GOT3 (cell line): ENCODE measurements around the gene ECI1.
A peak's percentile ranks its signal among the peaks of the same experiment; 100 is the strongest.

Source experiments
- DNase-seq: peaks from one replicate; lab custom pipeline; 2025; ENCODE audit warnings: mixed read lengths; lab: John Stamatoyannopoulos, UW

ECI1 gene, protein sequence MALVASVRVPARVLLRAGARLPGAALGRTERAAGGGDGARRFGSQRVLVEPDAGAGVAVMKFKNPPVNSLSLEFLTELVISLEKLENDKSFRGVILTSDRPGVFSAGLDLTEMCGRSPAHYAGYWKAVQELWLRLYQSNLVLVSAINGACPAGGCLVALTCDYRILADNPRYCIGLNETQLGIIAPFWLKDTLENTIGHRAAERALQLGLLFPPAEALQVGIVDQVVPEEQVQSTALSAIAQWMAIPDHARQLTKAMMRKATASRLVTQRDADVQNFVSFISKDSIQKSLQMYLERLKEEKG

DNA sequence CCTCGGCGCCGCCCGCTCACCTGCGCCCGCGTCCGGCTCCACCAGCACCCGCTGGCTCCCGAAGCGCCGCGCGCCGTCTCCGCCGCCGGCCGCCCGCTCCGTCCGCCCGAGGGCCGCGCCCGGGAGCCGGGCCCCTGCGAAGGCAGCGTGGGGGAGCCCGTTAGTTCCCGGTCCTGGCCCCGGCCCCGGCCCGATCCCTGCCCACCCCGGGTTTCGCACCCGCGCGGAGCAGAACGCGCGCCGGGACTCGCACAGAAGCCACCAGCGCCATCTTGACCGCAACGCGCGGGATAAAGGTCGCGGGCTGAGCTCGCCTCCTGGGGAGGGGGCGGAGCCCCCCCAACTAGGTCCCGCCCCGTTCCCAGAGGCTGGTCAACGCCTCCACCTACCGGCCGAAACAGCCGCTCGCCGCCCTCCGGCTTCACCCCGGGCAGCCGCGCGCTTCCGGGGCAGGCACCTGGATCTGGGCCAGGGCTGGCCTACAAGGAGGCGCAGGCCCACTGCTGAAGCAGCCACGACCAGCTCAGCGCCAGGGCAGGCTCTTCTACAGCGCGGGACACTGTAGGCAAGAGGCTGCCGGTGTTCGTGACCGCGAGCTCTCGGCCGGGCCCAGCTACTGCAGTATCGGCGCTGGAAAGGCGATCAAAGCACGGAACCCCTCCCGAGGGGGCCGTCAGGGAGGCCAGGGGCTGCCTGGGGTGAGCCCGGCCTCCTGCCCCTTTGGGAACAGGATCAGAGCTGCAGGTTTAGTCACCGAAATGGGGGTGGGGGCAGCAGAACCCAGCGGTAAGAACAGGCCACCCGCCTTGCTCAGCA lies at the start of gene ECI1:
ECI1 (minus strand) TSS at position 292 of the 816 bp plus-strand sequence; CDS start at position 271, 21 bp downstream.
- DNase-seq, result peak; percentile 90

DNA sequence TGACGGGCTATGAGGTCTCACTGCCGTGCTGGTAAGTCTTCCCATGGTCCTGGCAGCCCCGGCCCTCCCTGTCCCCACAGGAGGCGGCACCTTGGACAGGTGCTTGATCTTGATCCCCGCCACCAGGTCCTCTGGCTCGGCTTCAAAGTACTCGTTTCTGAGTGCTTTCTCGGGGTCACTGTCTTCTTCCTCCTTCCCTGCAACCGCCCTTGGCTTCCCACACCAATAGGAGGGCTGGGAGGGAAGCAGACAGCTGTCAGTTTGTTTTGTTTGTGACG lies 48.5 kb upstream of the ECI1 start:
- no peak for DNase-seq

DNA sequence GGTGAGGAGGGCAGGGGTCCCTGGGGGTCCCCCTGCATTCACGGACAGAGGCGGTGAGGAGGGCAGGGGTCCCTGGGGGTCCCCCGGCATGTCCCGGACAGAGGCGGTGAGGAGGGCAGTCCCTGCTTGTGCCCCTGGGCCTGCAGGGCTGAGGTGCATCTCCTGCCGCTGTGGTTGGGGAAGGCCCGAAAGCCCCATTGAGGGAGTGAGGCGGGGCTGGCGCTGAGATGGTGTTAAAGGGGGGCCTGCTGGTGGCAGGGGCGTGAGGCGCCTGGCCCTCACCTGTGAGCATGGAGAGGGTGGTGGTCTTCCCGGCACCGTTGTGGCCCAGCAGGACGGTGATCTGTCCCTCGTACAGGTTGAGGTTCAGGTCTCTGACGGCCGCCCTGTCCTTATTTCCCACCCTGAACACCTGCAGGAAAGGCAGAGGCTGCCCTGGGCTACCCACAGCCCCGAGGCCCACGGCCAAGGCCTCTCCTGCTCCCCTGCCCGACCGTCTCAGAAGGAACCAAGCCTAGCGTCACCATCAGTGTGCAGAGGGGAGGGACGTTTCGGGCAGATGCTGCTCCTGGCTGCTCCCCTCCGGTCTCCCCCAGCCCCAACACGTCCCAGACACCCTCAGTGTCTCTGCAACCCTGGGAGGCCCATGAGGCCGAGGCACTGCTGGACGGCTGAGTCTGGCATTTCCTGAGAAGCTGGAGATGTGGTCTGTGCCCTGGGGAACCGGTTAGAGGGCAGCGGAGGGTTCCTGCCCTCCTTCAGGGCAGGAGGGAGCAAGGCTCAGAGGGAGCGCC lies 47.9 kb upstream of the ECI1 start:
- DNase-seq, result no peak

DNA sequence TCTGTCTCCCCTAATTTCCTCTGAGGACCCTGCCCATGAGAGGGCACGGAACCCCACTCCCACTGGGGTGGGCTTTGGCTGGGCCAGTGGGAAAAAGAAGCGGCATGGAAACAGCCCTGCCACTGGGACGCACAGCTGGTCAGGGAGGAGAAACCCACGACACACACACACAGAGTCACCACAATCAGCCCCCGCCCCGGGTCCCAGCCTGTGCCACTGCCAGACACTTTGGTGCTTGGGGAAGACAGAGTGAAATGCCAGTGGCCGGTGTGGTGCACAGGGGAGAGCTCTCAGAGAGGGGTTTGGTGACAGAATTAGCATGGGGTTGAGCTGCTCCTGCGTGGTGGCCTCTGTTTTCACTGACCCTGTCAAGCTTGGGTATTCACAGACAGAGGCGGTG lies 47.2 kb upstream of the ECI1 start:
- DNase-seq, result no peak

DNA sequence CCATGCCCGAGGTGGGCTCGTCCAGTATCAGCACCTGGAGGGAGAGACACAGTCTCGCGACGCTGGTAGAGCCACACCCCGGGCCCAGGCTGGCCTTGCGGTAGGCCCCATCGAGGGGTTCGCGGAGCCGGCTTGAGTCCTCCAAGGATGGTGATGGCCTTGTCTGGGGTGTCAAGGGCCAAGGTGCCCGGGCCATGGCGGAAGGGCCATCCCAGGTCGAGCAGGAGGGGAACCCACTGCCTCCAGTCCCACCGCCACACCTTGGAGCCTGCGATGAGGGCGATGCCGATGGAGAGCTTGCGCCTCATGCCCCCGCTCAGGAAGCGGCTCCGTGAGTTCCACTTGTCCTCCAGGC lies 46.1 kb upstream of the ECI1 start:
- no peak for DNase-seq

DNA sequence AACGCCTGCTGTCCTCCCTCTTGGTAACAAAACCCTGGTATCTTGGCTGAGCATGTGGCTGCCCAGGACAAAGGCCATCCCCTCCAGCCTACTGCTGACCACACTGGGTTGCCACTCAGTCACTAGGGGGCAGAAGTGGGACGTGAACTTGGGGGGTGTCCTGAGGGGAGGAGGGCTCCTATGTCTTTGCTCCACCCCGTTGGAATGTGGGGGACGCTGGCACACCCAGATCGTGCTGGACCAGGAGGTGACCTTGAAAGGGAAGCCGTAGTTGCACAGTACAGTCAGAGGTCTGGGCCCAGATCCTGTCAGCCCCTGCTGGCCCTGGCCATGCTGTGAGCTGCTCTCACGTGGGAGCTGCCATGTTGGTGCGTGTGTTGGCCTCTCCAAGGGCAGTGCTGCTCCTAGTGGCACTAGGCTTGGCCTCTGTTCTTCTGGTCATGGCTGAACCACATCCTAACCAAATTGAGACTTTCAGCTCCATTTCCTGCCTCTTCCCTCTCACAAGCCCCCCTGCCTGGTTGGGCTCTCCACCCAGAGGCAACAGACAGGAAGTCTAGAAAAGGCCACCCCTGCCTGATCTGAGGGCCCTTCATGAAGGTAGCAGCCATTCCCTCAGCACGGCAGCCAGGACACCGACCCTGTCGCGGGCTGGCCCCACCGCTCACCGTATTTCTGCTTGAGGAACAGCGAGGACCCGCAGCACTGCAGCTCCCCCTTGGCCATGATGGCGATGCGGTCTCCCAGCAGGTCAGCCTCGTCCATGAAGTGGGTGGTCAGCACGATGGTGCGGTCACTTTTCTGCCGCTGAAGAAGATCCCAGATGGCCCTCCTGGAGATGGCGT lies 45.5 kb upstream of the ECI1 start:
- DNase-seq, result no peak

DNA sequence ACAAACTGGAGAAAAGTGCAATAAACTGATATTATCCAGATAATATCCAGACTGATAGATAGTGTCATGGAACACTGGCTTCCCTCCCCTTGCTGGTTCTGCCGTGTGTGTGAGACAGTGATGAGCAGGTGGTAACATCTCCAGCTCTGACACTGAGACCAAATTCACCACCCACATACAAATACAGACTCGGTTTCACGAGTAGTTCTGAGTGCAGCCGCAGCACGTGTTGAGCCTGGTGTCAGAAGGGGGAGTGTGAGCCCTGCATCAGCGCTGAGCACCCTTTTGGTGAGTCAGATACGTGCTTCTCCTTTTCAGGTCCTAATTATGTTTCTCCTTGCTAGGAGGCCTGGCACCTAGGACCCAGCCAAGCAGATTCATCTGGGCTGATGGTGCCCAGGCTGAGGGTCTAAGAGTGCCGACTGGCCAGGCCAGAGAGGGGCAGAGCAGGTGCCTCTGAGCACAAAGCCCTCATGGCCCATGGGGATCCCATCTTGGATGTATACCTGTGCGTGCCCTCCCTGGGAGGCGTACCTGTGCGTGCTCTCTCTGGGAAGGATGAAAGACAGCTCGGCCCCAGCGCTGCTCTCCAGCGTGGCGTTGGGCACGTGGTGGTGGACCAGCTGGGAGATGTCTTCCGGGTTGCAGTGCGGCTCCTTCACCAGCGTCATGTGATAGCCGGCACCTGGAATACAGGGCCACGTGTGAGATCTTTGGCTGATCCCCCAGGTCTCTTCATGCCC lies 43.8 kb upstream of the ECI1 start:
- DNase-seq, result no peak

DNA sequence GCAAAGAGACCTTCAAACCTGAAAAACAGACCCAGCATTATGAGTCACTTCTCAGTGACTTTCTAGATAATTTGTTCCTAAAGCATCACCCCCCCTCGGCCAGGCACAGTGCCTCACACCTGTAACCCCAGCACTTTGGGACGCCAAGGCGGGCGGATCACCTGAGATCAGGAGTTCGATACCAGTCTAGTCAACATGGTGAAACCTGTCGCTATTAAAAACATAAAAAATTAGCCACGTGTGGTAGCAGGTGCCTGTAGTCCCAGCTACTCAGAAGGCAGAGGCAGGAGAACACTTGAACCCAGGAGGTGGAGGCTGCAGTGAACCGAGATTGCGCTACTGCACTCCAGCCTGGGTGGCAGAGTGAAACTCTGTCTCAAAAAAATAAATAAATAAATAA lies 40.8 kb upstream of the ECI1 start:
- no peak for DNase-seq

DNA sequence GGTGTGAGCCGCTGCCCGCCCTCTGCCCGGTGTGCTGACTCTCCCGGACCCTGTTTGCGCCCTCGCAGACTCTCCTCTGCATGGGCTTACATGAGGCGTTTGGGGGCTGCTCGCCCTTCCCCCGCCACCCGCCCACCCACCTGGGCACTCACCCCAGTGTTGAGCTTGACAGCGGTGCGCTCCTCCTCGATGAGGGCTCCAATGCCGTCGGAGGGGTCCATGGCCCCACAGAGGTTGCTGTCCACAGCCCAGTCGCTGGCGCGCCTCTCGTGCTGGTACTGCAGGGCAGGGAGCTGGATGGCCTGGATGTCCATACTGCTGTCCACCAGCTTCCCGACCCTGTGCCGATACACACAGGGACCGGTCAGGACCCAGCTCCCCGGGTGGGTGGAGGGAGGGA lies 37.9 kb upstream of the ECI1 start:
- DNase-seq, result no peak

DNA sequence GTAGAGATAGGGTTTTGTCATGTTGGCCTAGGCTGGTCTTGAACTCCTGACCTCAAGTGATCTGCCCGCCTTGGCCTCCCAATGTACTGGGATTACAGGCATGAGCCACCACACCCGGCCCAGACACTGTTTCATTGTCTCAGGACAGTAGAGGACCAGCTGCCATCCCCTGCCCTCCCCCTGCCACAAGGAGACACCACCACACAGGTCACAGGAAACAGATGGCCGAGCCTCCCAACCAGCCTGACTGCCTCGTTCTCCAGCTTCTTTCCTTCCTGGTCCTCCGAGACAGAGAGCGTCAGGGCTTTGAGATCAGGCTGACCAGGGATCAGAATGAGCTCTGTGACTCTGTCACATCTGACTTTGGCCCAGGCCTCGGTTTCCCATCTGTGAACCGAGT lies 37.3 kb upstream of the ECI1 start:
- DNase-seq, result no peak

DNA sequence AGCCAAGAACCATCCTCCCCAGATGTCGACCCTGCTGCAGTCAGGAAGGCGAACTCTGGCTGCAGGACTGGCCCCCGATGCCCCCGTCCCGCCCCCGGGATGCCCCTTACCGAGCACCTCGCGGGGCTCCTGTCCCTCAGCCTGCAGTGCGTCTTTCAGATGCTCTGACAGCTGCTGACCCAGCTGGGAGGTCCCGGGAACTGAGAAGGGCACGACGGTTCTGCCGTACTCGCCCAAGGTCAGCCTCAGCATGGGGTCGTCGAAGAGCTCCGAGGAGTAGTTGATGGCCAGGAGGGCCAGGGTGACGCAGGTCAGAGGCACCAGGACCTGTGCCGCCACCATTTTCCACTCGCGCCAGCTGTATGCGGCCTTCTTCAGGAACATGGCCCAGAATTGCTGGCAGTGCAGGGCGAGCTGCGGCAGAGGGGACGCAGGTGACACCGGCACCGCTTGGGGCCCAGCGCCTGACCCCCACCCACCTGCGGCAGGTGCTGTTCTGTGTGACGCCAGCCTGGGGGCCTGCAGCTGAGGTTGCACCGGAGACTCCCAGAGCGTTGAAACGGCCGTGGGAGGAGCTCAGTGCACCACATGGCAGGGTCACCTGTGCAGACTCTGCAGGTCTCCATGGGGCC lies 36.6 kb upstream of the ECI1 start:
- no peak for DNase-seq

DNA sequence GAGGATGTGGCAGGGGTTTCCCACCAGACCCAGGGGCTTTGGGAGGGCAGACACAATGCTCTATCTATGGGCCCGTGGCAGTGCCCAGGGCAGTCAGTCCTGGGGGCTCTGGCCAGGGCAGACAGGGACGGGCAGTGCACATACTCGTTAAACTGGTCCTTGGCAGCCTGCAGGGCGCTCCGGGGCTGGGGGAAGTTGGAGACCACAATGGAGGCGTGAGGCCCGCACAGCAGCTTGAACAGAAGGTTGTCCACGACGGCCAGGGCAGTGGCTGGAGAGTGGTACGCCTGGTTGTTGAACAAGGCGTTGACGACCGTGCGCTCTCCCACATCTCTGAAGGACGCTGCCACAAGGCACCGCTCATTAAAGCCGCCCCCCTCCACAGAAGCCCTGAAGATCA lies 35.2 kb upstream of the ECI1 start:
- DNase-seq, result no peak

DNA sequence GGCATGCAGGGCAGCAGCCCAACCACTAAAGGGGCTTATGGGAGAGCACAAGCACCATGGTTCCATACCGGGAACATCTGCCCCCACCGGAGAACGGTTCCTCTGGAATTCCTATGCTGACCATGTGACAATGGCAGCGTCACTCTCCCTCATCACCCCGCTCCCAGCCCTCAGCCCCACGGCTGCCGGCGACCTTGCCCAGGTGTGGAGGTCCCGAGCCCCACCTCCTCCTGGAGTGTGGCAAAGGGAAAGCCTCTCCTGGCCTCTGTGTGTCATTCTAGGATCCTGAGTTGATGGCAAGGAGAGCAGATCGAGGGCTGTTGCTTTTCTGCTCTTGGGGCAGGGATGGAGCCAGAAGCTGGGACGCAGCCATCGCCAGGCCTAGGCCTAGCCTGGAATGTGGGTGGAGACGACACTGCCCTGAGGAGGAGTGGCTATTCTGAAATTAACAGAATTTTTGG lies 34.4 kb upstream of the ECI1 start:
- DNase-seq, result no peak

DNA sequence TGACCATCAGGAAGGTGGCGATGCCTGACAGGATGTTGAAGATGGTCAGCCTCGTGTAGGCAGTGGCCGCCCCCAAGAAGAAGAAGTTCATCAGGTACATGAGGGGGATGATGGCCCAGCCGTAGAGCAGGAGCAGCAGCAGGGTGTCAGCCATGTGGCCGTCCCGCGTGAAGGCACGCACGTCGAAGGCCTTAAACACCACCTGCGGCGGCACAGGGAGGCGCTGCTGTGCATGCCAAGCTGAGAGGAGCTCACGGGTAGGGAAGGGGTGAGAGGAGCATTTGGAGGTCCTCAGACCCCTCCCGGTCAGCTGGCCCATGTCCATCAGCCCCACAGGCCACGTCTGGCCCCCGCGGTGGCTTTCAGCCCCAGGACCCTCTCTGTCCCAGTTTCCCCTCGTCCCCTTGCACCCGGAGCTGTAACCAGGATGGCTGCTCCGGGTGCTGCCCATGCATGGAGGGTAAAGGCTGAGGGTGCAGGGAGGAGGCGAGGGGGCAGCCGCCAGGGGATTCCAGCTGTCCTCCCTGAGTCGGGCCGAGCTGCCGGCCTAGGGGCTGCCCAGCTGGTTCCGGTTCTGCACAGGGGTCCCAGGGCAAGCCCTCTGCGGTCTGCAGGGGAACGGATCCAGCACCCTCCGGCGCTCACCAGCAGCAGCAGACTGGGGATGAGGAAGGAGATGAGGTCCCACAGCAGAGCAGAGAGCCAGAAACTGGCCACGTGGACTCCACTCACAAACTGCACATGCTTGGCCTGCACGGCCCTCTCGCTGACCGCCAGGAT lies 33.6 kb upstream of the ECI1 start:
- DNase-seq, result no peak

DNA sequence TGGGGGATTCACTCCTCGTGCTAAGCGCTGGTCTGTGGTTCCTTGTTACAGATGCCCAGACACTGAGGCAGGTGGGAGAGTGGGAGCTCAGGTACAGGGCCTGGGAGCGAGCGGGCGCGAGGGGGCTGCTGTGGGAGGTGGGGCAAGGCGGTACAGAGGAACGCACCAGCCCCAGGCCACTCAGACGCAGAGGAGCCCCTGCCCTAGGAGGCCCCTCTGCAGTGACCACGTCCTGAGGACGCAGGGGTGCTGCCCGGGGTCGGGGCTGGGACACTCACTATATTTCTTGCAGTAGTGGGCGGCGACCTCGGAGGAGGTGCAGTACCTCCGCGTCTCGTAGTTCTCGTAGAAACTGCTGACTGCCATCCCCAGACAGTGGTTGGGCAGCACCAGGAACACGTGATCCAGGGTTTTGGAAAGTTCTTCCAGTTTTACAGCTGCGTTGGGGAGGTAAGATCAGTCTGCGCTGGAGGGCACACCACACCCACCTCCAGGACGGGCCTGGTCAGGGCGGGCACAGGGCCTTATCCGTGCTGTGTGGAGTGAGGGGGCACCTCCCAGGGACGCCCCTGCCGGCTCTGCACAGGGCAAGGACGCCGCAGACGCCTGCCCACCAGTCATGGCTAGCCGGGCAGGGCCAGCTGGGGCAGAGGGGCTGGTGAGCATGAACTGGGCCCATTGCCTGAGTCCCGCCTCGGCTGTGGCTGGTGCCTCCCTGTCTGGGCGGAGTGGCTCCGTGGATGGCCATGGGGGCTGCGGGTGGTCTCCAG lies 32.8 kb upstream of the ECI1 start:
- DNase-seq, result no peak

DNA sequence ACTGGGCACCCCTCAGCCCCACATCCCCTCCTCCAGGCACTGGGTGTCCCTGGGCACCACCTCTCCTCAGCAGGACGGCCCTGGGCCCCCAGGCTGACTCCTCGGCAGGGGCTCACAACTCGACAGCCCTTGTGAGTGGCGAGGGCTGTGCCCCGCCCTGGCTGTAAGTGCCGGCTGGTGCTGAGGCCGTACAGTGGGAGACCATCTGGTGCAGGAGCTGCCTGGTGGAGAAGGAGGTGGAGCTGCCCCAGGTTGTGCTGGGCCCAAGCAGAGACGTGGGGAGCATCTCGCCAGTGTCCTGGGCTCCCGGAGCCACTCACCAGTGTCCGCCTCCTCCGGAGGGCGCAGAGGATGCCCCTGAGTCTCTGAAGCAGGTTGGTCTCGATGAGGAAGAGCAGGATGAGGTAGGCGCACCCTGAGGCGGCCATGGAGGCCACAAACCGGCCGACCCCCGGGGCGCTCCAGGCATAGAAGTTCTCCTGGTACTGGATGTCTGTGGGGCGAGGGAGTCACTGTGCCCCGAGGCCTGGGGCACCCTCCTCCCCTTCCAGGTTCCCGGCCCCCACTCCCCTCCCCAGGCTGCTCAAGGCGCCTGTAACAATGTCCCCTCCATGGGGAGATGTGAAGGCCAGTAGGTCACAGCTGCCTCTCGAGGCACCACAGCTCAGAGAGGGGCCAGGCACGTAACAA lies 31.6 kb upstream of the ECI1 start:
- no peak for DNase-seq

DNA sequence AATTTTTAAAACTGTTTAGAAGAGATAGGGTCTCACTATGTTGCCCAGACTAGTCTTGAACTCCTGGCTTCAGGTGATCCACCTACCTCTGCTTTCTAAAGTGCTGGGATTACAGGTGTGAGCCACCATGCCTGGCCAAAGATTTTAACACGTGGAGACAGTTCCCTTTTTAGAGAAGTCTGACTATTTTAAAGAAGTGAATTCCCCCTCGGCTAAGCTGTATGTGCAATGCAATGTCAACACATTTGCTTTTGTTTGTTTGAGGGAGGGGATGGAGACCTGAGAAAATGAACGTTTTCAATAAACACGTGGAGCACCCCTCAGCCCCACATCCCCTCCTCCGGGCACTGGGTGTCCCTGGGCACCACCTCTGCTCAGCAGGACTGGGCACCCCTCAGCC lies 30.9 kb upstream of the ECI1 start:
- DNase-seq, result no peak

DNA sequence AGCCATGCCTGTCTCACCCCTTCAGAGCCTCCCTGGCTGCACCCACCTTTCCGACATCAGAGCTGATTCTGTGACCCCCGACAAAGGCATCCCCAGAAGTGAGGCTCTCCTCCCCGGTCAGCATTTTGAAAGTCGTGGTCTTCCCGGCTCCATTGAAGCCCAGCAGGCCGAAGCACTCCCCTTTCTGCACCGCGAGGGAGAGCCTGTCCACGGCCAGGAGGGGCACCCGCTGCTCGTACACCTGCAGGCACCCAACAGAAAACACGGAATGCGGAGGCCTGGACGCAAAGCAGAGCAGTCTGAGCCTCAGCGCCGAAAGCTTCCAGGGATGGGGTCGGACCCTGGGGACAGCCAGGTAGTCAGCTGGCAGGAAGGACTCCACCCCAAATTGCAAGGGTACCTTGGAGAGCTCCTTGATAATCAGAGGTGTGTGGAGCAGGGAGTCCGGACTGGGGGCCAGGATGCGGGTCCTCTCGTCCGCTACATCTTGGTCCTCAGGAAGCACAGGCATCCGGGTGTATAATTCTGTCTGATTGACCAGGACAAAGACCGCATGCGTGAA lies 29.7 kb upstream of the ECI1 start:
- DNase-seq, result no peak
